Dedifferentiated amniotic fluid mesenchymal stem cell (primary cell): Measurements from ENCODE around the gene EXOSC5.
A peak's percentile ranks its signal among the peaks of the same experiment; 100 is the strongest.
"Not testable (repeated sequence)": the region's sequence is repeated elsewhere in the genome, so short reads cannot be mapped to it uniquely, and the experiment has no call there.

Experiments used
- DNase-seq: peaks from one replicate; pipeline ENCODE4 v3.0.0-alpha.2; 2016; ENCODE audit errors: extremely low spot score

Gene EXOSC5

GRCh38 chr19:41405776-41406175 lies 8.6 kb upstream of the EXOSC5 start:
- DNase-seq = no peak

DNA sequence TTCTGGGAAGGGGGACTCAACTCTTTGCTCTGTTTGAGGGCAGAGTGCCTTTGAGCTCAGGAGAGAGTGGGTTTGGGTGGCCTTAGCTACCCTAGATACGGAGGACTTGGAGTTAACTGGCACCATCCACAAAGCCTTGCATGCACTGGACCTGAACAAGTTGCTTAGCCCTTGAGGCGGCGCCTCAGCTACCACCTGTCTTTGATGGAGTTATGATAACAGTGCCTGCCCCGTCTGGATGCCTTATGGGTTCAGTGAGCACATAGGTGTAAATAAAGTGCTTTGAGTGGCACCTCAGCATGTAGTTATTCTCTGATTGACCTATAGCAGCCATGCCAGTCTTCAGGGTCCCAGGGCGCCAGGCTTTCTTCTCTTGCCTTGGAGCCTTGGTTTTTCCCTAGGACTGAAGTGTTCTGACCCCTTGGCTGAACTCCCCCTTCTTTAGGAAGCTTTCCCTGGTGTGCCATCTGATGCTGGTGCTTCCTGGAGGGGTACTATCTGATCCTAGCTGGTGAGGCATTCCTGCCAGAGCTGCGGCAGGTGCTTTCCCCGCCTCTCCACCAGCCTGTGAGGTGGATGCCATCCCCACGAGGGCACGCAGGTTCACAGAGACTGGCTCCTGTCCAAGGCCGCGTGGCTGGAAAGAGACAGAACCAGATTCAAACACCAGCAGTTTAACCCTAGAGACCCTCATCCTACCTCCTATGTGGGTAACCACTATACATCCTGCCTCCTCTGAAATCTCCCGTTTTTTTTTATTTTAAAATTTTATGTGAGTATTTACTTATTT lies 6.2 kb upstream of the EXOSC5 start:
- DNase-seq = no peak

- no peak for DNase-seq
Observed at GRCh38 chr19:41402010-41402409, 4.9 kb upstream of the EXOSC5 start.

- DNase-seq = no peak
Observed at GRCh38 chr19:41401483-41401882, 4.3 kb upstream of the EXOSC5 start.

GRCh38 chr19:41399525-41399924 lies 2.4 kb upstream of the EXOSC5 start:
- DNase-seq = no peak

GRCh38 chr19:41399091-41399490 lies 1.9 kb upstream of the EXOSC5 start:
- DNase-seq = no peak

DNA sequence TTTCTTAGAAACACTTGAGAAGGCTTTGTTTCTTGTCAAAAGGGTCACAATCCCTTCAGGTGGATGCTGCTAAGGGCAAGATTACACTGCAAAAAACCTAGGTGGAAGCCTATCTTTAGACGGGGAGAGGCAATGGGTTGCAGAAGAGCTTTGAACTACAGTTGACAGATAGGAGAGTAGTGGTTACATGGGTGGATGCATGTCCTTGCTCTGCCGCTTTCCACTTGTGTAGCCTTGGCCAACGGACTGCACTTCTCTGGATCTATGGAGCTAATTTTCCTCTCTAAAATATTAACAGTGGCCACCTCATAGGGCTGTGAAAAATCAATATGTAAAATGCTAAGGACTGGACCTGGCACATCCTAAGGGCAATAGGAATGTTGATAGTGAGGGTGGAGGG lies 1.4 kb upstream of the EXOSC5 start:
- DNase-seq = no peak

- no peak for DNase-seq
Observed at GRCh38 chr19:41398050-41398418, 875 bp upstream of the EXOSC5 start.

GRCh38 chr19:41395355-41395754 lies 1.8 kb downstream of the EXOSC5 start:
- no peak for DNase-seq

- no peak for DNase-seq
Observed at GRCh38 chr19:41392775-41393174, 4.4 kb downstream of the EXOSC5 start.

GRCh38 chr19:41391618-41392017 lies 5.5 kb downstream of the EXOSC5 start:
- DNase-seq = no peak

DNA sequence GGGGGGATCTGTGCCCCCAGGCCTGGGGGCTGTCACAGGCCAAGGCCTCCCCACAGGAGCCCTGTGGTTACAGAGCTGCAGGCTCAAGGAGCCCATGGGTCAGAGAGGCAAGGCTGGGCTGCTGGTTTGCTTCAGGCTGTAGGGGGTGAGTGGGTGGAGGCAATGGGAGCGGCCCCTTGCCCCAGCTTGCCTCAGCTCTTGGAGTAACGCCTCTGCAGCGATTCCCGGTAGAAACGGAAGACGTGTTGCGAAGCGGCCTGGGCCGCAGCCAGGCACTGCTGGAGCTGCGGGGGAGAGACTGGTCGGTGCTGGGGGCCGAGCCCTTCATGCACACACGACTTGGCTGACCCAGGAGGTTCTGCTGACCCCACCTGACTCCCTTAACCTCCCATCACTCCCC lies 10.7 kb downstream of the EXOSC5 start:
- no peak for DNase-seq

GRCh38 chr19:41384351-41384750 lies 12.8 kb downstream of the EXOSC5 start:
- no peak for DNase-seq

GRCh38 chr19:41381536-41381935 lies 15.6 kb downstream of the EXOSC5 start:
- not testable (repeated sequence) for DNase-seq

DNA sequence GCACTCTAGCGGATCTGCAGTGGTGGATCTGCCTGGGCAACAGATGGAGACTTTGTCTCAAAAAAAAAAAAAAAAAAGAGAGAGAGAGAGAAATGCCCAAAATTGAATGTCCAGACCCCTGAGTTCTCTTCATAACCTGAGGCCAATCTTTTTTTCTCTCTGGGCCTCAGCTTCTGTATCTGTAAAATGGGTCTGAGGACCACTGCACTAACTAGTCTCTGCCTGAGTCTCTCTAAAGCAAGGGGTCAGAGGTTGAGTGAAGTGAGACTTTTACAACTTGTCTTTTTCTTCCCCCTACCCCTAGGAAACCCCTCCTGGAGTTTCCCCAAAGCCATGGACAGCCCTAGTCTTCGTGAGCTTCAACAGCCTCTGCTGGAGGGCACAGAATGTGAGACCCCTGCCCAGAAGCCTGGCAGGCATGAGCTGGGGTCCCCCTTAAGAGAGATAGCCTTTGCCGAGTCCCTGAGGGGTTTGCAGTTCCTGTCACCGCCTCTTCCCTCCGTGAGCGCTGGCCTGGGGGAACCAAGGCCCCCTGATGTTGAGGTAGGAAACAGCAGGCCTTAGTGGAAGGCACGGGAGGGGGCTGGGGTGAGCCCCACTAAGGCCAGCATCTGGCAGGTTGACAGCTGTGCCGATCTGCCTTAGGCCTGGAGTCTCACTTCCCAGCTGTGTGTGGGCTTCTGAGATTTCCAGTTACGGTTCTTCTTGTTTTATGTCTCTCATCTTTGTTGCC lies 19.0 kb downstream of the EXOSC5 start:
- DNase-seq = no peak

- DNase-seq = no peak
Observed at GRCh38 chr19:41376998-41377365, 20.2 kb downstream of the EXOSC5 start.

GRCh38 chr19:41376241-41376997 lies 20.7 kb downstream of the EXOSC5 start, which contains the start of gene TMEM91:
TMEM91 (plus strand) TSS chr19:41376533; CDS start chr19:41378310, 1,777 bp downstream.
- no peak for DNase-seq

DNA sequence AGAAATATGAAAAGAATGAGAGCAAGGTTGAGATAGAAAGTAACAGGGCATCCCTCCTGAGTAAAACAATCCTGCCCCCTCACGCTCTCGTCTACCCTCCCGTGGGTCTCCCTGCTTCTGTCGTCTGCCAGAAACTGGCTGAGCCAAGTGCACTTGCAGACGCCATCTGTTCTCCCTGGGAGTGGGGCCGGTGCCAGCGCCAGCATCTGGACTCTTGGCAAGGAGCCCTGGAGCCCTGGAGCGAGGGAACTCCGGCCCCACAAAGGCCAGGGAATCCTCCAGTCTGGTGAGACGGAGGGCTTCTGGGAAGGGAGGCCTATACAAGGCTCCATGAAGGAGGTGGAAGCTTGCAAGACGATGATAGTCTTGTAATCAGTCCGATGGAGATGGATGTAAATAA lies 23.2 kb downstream of the EXOSC5 start:
- DNase-seq = peak; percentile 78

DNA sequence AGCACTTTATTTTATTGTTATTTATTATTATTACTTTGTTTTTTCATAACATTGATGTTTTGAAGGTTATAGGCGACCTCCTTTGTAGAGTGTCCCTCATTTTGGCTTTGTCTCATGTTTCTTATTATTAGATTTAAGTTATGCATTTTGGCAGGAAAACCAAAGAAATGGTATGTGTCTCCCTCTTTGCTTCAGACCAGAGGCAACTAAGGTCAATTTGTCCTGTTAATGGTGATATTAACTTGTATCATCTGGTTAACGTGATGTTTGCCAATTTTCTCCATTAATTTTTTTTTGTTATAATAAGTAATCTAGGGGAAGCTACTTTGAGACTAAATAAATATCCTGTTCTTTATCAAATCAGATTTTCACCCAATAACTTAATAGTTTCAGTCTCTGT lies 24.7 kb downstream of the EXOSC5 start:
- DNase-seq = no peak

- no peak for DNase-seq
Observed at GRCh38 chr19:41371541-41371940, 25.6 kb downstream of the EXOSC5 start.

- not testable (repeated sequence) for DNase-seq
Observed at GRCh38 chr19:41371119-41371518, 26.0 kb downstream of the EXOSC5 start.

DNA sequence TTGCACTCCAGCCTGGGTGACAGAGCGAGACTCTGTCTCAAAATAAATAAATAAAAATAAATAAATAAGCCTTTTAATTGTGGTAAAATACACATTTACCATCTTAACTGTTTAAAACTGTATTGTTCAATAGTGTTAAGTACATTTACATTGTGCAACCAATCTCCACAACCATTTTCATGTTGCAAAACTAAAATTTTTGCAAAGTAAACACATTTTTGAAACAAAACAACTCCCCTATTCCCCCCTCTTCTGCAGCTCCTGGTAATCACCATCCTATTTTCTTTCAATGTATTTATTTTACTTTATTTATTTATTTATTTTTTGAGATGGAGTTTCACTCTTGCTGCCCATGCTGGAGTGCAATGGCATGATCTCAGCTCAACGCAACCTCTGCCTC lies 27.4 kb downstream of the EXOSC5 start:
- no peak for DNase-seq
